Thoracic aorta (tissue), 2 donors: ENCODE results near the gene UPF1. TPM values are rescaled to one million over a fixed set of nuclear protein-coding genes. Genes with fewer than 3 reads are reported as not detected.

ENCODE experiments used
- ATAC-seq: fragments of 150-250 bp; one replicate; pipeline ENCODE4 v1.8.0; 2017; ENCODE audit warnings: low read depth; ENCODE audit not compliant: insufficient number of reproducible peaks, low FRiP score
- DNase-seq: peaks from one replicate; pipeline ENCODE4 v3.0.0-alpha.2; 2020; ENCODE audit warnings: low spot score
- H3K27ac ChIP-seq, 2 donors: fragments of 200-600 bp; sonication (generic); 1 replicate in 1 of 2; 2 replicates in 1 of 2; pipeline ENCODE4 v1.5.1; 2016; ENCODE audit warnings: mild to moderate bottlenecking in 2 of 2, moderate library complexity in 2 of 2
- H3K27me3 ChIP-seq: fragments of 200-600 bp; sonication (generic); replicated peaks from 2 replicates; pipeline ENCODE4 v1.6.0; 2016; ENCODE audit warnings: mild to moderate bottlenecking; ENCODE audit not compliant: insufficient read depth
- H3K36me3 ChIP-seq: fragments of 200-600 bp; sonication (generic); one replicate; pipeline ENCODE4 v1.5.1; 2016
- H3K4me1 ChIP-seq, 2 donors: fragments of 200-600 bp; sonication (generic); 1 replicate in 1 of 2; 2 replicates in 1 of 2; pipeline versions ENCODE4 v1.5.1 to v1.6.0; 2016; ENCODE audit warnings: low read depth in 2 of 2, mild to moderate bottlenecking in 1 of 2; ENCODE audit not compliant: control insufficient read depth in 1 of 2
- H3K4me3 ChIP-seq: fragments of 200-600 bp; sonication (generic); 2 replicates; pipeline ENCODE4 v1.5.1; 2016; ENCODE audit warnings: mild to moderate bottlenecking
- H3K9me3 ChIP-seq: fragments of 200-600 bp; sonication (generic); 2 replicates; pipeline ENCODE4 v1.5.1; 2016
- CTCF ChIP-seq: fragments of 200-600 bp; sonication (generic); IDR thresholded peaks from one replicate; pipeline ENCODE4 v1.5.1; 2019; ENCODE audit warnings: antibody characterized with exemption
- total RNA-seq, 2 donors: library from RNA; depleted of rRNA; stranded (reverse); fragments of >200 nt; gene quantifications; one replicate each; pipeline versions ENCODE4 v1.1.0 to v1.2.3, GENCODE V29; 2016

UPF1 gene
- total RNA-seq, 2 donors from 2014 or later: 56.5 to 95.2 TPM

DNA sequence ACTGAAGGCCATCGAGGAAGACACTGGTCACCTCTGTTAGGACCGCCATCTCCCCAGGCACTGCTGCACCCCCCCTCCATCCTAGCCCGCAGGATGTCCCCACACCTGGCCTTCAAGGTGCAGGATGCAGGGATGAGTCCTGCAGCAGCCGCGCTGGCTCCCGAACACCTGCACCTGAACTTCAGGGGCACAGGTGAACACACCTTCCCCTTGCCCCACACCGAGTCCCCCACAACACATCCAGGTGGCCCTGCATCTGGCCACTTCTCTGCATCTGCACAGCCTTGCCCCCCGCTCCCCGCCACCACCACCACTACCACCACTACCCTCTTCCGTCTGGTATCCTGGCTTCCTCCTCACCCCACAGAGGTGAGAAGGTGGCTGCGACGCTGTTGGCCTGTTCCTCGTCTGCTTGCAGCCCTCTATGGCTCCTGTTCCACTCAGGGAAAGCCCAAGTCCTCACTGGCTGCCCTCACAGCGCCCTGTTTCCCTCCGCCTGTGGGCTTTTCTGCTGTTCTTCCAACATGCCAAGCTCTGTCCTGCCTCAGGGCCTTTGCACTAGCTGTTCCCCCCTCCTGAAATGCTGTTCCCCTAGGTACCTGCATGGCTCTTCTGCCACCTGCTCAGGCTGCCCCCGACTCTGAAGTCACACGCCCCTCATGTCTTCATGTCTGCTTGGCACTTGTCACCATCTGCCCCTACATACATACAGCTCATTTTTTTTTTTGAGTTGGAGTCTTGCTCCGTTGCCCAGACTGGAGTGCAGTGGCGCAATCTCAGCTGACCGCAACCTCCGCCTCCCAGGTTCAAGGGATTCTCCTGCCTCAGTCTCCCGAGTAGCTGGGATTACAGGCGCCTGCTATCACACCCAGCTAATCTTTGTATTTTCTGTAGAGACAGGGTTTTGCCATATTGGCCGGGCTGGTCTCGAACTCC lies 65.6 kb downstream of the UPF1 start:
- Histone ChIP-seq H3K36me3 (peaks cover 28% of the 10 kb centered on the region), H3K4me3 (no peak overlapping the region), H3K4me1 (peaks cover 3 to 21% of the 10 kb centered on the region in 2 donors), H3K27me3 (no peaks in the 10 kb centered on the region), H3K27ac (no peak overlapping the region), H3K9me3 (no peaks in the 10 kb centered on the region)
- TF ChIP-seq CTCF: no peak
- no peak for DNase-seq
- no peak for ATAC-seq

DNA sequence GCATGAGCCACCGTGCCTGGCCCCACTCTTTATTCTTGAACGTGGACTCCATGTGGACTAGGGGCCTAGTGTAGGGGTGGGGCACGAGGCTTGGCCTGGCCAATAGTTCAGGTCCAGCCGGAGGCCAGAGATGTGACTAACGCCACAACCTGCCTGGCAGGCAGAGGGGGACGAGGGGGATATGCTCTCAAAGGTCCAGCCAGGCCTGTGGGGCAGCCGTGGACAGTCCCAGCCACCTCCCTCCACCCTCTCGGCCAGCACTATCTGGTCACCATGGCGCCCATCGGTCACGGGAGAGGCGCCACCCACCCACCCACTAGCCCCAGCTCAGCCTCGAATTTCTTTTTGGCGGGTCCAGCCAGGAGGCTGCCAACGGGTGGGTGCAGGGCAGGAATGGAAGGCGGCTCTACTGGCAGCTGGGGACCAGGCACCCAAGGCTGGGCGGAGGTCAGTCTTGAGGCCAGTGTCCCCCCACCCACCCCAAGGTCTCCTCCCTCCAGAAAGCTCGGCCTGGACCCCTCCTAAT lies 66.4 kb downstream of the UPF1 start:
- Histone ChIP-seq H3K27me3 (no peaks in the 10 kb centered on the region), H3K27ac (no peak overlapping the region), H3K4me1 (peaks cover 3 to 21% of the 10 kb centered on the region in 2 donors), H3K4me3 (no peak overlapping the region), H3K9me3 (no peaks in the 10 kb centered on the region), H3K36me3 (peaks cover 28% of the 10 kb centered on the region)
- DNase-seq (no peak), ATAC-seq (no peak)
- no peak for TF ChIP-seq CTCF

DNA sequence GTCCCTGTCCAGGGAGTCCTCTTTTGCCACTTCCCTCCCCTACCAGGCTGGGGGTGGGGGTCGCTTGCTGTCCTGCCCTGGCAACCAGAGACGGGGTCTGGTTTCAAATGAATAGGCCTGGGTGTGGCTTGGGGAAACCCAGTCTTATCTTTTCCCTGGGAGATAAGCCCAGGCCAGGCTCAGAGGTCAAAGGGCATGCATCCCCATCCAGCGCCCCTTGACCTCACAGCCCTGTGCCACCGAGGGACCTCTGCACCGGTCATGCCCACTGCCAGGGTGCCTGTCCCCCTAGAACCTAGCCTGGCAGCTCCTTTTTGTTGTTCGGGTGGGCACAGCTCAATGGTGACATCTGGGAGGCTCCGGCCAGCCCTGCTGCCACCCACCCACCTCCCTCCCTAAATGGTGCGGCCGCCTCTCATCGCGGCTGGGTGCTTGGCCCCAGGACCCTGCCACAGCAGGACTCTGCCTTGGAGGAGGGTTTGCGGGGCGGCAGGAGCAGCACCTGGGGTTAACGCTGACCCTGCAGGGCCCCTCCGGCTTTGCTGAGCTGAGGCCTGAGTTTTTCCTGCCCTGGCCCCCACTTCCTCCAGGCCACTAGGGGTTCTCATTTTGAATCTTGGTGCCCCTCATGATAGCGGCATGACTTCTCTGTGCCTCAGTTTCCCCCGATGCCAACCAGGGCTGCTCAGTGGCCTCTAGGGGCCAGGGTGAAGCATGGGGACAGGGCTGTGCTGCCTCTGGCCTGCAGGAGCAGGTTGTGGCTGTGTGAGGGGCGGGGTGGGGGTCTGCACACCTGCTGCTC lies 67.0 kb downstream of the UPF1 start:
- H3K36me3 ChIP-seq: peaks cover 28% of the 10 kb centered on the region
- DNase-seq: no peak
- H3K27ac ChIP-seq: no peak overlapping the region

DNA sequence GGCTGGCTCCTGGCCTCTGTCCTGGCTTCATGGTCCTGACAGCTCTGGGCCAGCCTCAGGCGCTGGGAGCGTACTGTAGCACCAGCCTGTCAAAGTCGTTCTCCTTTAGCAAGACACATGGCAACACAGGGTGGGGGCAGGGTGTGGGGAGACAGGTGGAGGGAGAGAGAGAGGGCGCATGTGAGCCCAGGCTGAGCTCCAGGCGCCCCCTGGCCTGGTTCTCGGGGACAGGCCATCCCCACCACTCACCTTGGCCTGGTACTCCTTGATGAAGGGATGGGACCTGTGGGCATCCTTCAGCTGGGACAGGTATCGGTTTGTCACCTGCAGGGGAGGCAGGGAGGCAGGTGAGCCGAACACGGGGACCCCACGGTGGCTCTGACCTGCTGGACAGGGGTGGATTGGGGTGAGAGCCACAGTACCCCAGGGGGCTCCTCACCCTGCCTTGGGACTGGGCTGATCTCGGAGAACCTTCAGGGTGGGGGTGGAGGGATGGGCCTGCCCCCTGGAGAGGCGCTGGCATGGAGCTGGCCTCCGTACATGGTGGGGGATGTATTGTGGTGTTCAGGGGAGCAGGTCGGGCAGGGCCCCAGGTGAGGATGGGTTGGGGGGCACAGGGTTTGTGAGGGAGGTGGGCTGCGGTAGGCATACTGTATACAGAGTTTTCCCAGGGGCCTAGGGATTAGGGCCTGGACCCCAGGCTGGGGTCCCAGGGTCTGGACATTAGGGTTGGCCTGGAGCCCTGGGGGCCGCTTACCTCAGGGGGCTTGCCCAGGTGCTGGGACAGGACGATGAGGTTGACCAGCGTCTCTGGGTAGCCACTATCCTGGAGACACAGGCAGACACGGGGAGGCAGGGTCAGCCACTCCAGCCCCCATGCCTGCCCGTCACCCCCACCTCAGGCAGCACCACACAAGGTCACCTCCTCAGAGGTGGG lies 68.1 kb downstream of the UPF1 start:
- DNase-seq (no peak), ATAC-seq (no peak)
- Histone ChIP-seq H3K36me3 (peaks cover 33% of the 10 kb centered on the region), H3K4me3 (no peak overlapping the region), H3K27ac (no peak overlapping the region), H3K27me3 (no peaks in the 10 kb centered on the region), H3K4me1 (peaks cover 3 to 15% of the 10 kb centered on the region in 2 donors), H3K9me3 (no peaks in the 10 kb centered on the region)
- TF ChIP-seq CTCF: no peak

More for the DNA sequence above, 67.0 kb downstream of the UPF1 start:
- Histone ChIP-seq H3K4me1 (peaks cover 3 to 21% of the 10 kb centered on the region in 2 donors), H3K4me3 (no peak overlapping the region), H3K9me3 (no peaks in the 10 kb centered on the region), H3K27me3 (no peaks in the 10 kb centered on the region)
- TF ChIP-seq CTCF: no peak
- no peak for ATAC-seq
